ENCODE data around the gene MRPS10.

DNA sequence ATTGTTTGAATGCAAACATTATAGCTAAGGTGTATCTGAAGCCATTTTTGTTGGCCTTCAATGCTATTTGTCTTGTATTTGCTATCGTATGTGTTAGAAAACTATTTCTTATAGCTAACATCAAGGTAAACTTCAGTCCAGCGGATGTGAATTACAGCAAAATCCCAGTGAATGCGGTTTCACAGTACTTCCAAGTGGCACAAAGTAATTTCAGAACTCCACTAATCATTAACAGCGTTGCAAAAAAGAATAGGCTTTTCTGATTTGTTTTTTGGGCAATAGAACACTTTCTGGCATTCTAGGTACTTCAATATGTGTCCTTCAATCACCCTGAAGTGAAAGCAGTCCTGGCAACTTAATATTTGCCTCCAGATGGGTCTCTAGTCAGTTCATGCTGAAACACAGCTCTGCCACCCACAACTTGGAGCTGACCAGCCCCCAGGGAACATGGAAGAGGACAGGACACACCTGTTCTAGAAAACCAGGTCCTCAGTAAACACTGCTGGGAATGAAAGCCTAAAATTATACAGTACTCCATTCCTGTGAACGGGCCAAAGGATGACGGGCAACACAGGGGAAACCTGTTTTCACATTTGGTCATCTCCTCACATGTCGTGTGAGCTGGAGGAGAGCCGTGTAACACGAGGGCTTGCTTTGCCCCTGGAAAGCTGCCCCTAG is 9.7 kb upstream of the MRPS10 start:
- TF ChIP-seq CTCF (IDR thresholded peaks at IDR 0.05), result no peak
- no peak for TF ChIP-seq EZH2 (IDR thresholded peaks at IDR 0.05; ENCODE audit: borderline replicate concordance, insufficient read depth, low read depth, low read length, poor library complexity, severe bottlenecking)
